H9 (cell line): ENCODE results near the gene HIPK4. TPM values are rescaled to one million over a fixed set of nuclear protein-coding genes. Genes with fewer than 3 reads are reported as not detected.
A peak's percentile ranks its signal among the peaks of the same experiment; 100 is the strongest.

Experiments used
- DNase-seq: peaks from one replicate; pipeline ENCODE4 v3.0.0-alpha.2; 2017
- H2AFZ ChIP-seq: one replicate; pipeline ENCODE4 v1.6.1; 2013; ENCODE audit warnings: mild to moderate bottlenecking, low read length, control low read depth, moderate library complexity
- H2AK5ac ChIP-seq: 2 replicates; pipeline ENCODE4 v1.6.1; 2013; ENCODE audit warnings: low read length, control low read depth, mixed read lengths; ENCODE audit not compliant: insufficient read length
- H2BK120ac ChIP-seq: one replicate; pipeline ENCODE4 v1.6.1; 2013; ENCODE audit warnings: low read depth, mild to moderate bottlenecking, low read length, control low read depth, inconsistent platforms; ENCODE audit not compliant: poor library complexity, severe bottlenecking
- H2BK12ac ChIP-seq: 2 replicates; pipeline ENCODE4 v1.6.1; 2013; ENCODE audit warnings: low read length, control low read depth, mixed read lengths, low read depth; ENCODE audit not compliant: insufficient read length
- H2BK15ac ChIP-seq: 2 replicates; pipeline ENCODE4 v1.6.1; 2013; ENCODE audit warnings: low read depth, low read length, control low read depth
- H2BK20ac ChIP-seq: one replicate; pipeline ENCODE4 v1.6.1; 2013; ENCODE audit warnings: low read depth, mild to moderate bottlenecking, low read length, control low read depth, inconsistent platforms; ENCODE audit not compliant: poor library complexity, severe bottlenecking
- H2BK5ac ChIP-seq: 2 replicates; pipeline ENCODE4 v1.6.1; 2013; ENCODE audit warnings: low read length, control low read depth, mixed read lengths; ENCODE audit not compliant: insufficient read length
- H3K14ac ChIP-seq: 2 replicates; pipeline ENCODE4 v1.6.1; 2013; ENCODE audit warnings: low read length, control low read depth; ENCODE audit not compliant: insufficient read depth
- H3K18ac ChIP-seq: 2 replicates; pipeline ENCODE4 v1.6.1; 2013; ENCODE audit warnings: low read depth, mild to moderate bottlenecking, mixed read lengths, low read length, control low read depth; ENCODE audit not compliant: insufficient read length
- H3K23ac ChIP-seq: 2 replicates; pipeline ENCODE4 v1.6.1; 2013; ENCODE audit warnings: low read length, control low read depth, mixed read lengths, low read depth; ENCODE audit not compliant: insufficient read length
- H3K23me2 ChIP-seq: 2 replicates; pipeline ENCODE4 v1.6.1; 2013; ENCODE audit warnings: low read depth, mild to moderate bottlenecking, mixed read lengths, low read length, control low read depth; ENCODE audit not compliant: insufficient read length, poor library complexity, severe bottlenecking
- H3K27ac ChIP-seq: 2 replicates; pipeline ENCODE4 v1.5.1; 2013; ENCODE audit warnings: low read length, control low read depth, mixed read lengths, low read depth; ENCODE audit not compliant: insufficient read length
- H3K27me3 ChIP-seq: 2 replicates; pipeline ENCODE4 v1.6.1; 2013; ENCODE audit warnings: low read length, control low read depth, inconsistent platforms; ENCODE audit not compliant: insufficient read depth
- H3K4ac ChIP-seq: 2 replicates; pipeline ENCODE4 v1.6.1; 2013; ENCODE audit warnings: low read depth, mild to moderate bottlenecking, control low read depth, inconsistent platforms, low read length, moderate library complexity
- H3K4me1 ChIP-seq: 2 replicates; pipeline ENCODE4 v1.6.1; 2013; ENCODE audit warnings: low read length, control low read depth, inconsistent platforms; ENCODE audit not compliant: insufficient read depth
- H3K4me2 ChIP-seq: 2 replicates; pipeline ENCODE4 v1.6.1; 2013; ENCODE audit warnings: low read length, control low read depth, mixed read lengths; ENCODE audit not compliant: insufficient read length, insufficient read depth
- H3K56ac ChIP-seq: 2 replicates; pipeline ENCODE4 v1.6.1; 2013; ENCODE audit warnings: low read depth, mild to moderate bottlenecking, mixed read lengths, low read length, control low read depth; ENCODE audit not compliant: insufficient read length
- H3K79me1 ChIP-seq: 2 replicates; pipeline ENCODE4 v1.6.1; 2013; ENCODE audit warnings: low read depth, mild to moderate bottlenecking, moderate library complexity, low read length, control low read depth, inconsistent platforms; ENCODE audit not compliant: insufficient read depth, poor library complexity, severe bottlenecking
- H3K79me2 ChIP-seq: 2 replicates; pipeline ENCODE4 v1.6.1; 2013; ENCODE audit warnings: low read length, control low read depth, inconsistent platforms; ENCODE audit not compliant: insufficient read depth
- H3K9ac ChIP-seq: 2 replicates; pipeline ENCODE4 v1.6.1; 2013; ENCODE audit warnings: low read length, control low read depth, mixed read lengths; ENCODE audit not compliant: insufficient read length; ENCODE audit errors: extremely low read depth
- H3K9me3 ChIP-seq: one replicate; pipeline ENCODE4 v1.6.1; 2013; ENCODE audit warnings: low read depth, low read length, inconsistent platforms; ENCODE audit not compliant: control insufficient read depth
- H3T11ph ChIP-seq: one replicate; pipeline ENCODE4 v1.6.1; 2013; ENCODE audit warnings: mild to moderate bottlenecking, low read length, control low read depth, inconsistent platforms
- H4K20me1 ChIP-seq: one replicate; pipeline ENCODE4 v1.6.1; 2013; ENCODE audit not compliant: control insufficient read depth, insufficient read length, insufficient read depth
- H4K5ac ChIP-seq: 2 replicates; pipeline ENCODE4 v1.6.1; 2013; ENCODE audit warnings: low read depth, mild to moderate bottlenecking, mixed read lengths, low read length, control low read depth; ENCODE audit not compliant: insufficient read length
- H4K8ac ChIP-seq: replicated peaks from 2 replicates; pipeline ENCODE4 v1.6.1; 2013; ENCODE audit warnings: low read length, control low read depth, mixed read lengths, low read depth; ENCODE audit not compliant: insufficient read length
- H4K91ac ChIP-seq: 2 replicates; pipeline ENCODE4 v1.6.1; 2013; ENCODE audit warnings: low read depth, mild to moderate bottlenecking, moderate library complexity, mixed read lengths, low read length, control low read depth; ENCODE audit not compliant: insufficient read length
- H3K27ac Mint-ChIP-seq, 3 experiments: 2 replicates in 2 of 3; 3 replicates in 1 of 3; pipeline ENCODE4 v1.8.0; 2020 to 2021; ENCODE audit warnings: mixed read lengths in 3 of 3, mild to moderate bottlenecking in 1 of 3, moderate library complexity in 1 of 3
- H3K27me3 Mint-ChIP-seq: 2 replicates; pipeline ENCODE4 v1.8.0; 2021; ENCODE audit warnings: low read depth, mild to moderate bottlenecking, moderate library complexity, mixed read lengths
- H3K36me3 Mint-ChIP-seq, 3 experiments: 2 replicates in 2 of 3; 3 replicates in 1 of 3; pipeline ENCODE4 v1.8.0; 2020 to 2021; ENCODE audit warnings: low read depth in 3 of 3, mixed read lengths in 3 of 3; ENCODE audit not compliant: insufficient read depth in 1 of 3
- H3K4me1 Mint-ChIP-seq, 2 experiments: 2 replicates each; pipeline ENCODE4 v1.8.0; 2020; ENCODE audit warnings: mixed read lengths in 2 of 2
- H3K4me3 Mint-ChIP-seq, 2 experiments: 2 replicates in 1 of 2; 3 replicates in 1 of 2; pipeline ENCODE4 v1.8.0; 2020 to 2021; ENCODE audit warnings: mild to moderate bottlenecking in 2 of 2, mixed read lengths in 2 of 2, moderate library complexity in 1 of 2
- H3K9me3 Mint-ChIP-seq, 2 experiments: 2 replicates in 1 of 2; 3 replicates in 1 of 2; pipeline ENCODE4 v1.8.0; 2020; ENCODE audit warnings: mild to moderate bottlenecking in 2 of 2, mixed read lengths in 2 of 2, moderate library complexity in 1 of 2
- WGBS: extraction: QIAGEN DNeasy Blood & Tissue Kit; methylation state at CpG from one replicate; pipeline ENCODE4 v1.1.7; 2013; ENCODE audit warnings: missing lambda C conversion rate, low lambda C conversion rate, mixed read lengths; ENCODE audit not compliant: insufficient read length; ENCODE audit errors: extremely low coverage; 5-methylcytosine and 5-hydroxymethylcytosine counted together
- total RNA-seq: library from RNA; stranded (reverse); gene quantifications from 2 replicates; pipeline ENCODE4 v1.2.1, GENCODE V29; 2021
- TF ChIP-seq, protein P1 (sequence below): fragments of 200-600 bp; sonication (generic); conservative IDR thresholded peaks from 3 replicates; pipeline ENCODE4 v1.8.0; 2021; ENCODE audit warnings: antibody characterized with exemption, mild to moderate bottlenecking

Gene HIPK4
- total RNA-seq, 1 experiment from 2014 or later = 0.15 TPM

DNA sequence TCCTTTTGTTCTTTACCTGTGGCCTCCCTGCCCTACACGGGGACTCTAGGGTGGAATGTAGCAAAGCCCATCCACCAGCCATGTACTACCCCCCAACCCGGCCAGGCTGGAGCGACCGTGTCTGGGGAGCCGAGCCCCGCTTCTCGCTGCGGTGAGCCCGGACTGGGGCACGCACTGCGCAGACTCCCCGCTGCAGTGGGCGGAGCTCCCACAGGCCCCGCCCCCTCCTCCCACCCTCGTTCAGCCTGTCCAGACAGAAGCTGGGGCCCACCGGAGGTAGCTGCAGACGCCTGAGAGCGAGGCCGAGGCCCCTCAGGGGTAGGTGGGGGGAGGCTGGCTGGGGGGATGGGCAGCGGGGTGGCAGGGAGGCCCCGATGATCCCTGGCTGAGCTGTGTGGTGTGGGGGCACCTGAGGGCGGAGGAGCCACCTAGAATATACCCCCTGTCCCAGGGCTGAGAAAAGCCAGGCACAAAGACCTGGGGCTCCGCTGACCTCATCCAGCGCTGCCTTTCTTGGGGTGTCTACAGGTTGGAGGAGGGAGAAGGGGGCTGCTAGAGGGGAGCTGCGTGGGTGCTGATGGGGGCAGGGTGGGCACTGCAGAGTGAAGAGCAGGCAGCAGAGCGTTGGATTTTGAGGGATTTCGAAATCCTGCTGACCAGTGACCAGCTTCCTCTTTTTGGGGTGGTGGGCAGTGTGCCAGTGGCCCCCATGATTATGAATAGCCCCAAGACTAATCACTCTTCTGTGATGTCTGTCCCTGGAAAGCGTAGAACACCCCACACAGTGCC is 24.2 kb downstream of the HIPK4 start:
- H4K8ac ChIP-seq = no peak overlapping the region
- WGBS = no CpG with 5 or more reads among the region's 28 CpGs
- Mint-ChIP-seq H3K27me3 (no peaks in the 10 kb centered on the region; the same call in 1 of the 2 replicates), H3K4me1 (peaks cover 18 to 27% of the 10 kb centered on the region in 2 experiments), H3K36me3 (peaks cover 12 to 34% (median 29%) of the 10 kb centered on the region in 3 experiments), H3K27ac (peak overlapping the region; percentile 25 to 74 (median 44); a peak in 4 of 7 replicates), H3K4me3 (peak overlapping the region; percentile 70 to 87), H3K9me3 (no peaks in the 10 kb centered on the region)
- H3K4me1 ChIP-seq = no peaks in the 10 kb centered on the region
- no peak overlapping the region for H2BK120ac ChIP-seq
- H3K4ac ChIP-seq = no peak overlapping the region
- no peaks in the 10 kb centered on the region for H3K79me1 ChIP-seq
- H2BK5ac ChIP-seq = no peak overlapping the region
- no peak overlapping the region for H3K27ac ChIP-seq
- H3K18ac ChIP-seq = no peak overlapping the region
- peak overlapping the region; percentile 71 for H3K4me2 ChIP-seq
- H3K14ac ChIP-seq = no peak overlapping the region; the same call in 1 of the 2 replicates
- no peak overlapping the region for H2AFZ ChIP-seq
- no peaks in the 10 kb centered on the region for H3K79me2 ChIP-seq
- no peak overlapping the region for H2BK15ac ChIP-seq
- peak overlapping the region; percentile 55 for H3K9ac ChIP-seq
- peaks cover 7% of the 10 kb centered on the region for H3K23me2 ChIP-seq
- H4K20me1 ChIP-seq = no peaks in the 10 kb centered on the region
- no peak overlapping the region for H4K91ac ChIP-seq
- H3T11ph ChIP-seq = no peak overlapping the region
- H2BK20ac ChIP-seq = no peak overlapping the region
- no peak overlapping the region for H3K23ac ChIP-seq
- H3K27me3 ChIP-seq = no peaks in the 10 kb centered on the region
- DNase-seq = peak; percentile 93
- H4K5ac ChIP-seq = no peak overlapping the region
- H3K56ac ChIP-seq = no peak overlapping the region
- no peaks in the 10 kb centered on the region for H3K9me3 ChIP-seq
- TF ChIP-seq, protein P1, sequence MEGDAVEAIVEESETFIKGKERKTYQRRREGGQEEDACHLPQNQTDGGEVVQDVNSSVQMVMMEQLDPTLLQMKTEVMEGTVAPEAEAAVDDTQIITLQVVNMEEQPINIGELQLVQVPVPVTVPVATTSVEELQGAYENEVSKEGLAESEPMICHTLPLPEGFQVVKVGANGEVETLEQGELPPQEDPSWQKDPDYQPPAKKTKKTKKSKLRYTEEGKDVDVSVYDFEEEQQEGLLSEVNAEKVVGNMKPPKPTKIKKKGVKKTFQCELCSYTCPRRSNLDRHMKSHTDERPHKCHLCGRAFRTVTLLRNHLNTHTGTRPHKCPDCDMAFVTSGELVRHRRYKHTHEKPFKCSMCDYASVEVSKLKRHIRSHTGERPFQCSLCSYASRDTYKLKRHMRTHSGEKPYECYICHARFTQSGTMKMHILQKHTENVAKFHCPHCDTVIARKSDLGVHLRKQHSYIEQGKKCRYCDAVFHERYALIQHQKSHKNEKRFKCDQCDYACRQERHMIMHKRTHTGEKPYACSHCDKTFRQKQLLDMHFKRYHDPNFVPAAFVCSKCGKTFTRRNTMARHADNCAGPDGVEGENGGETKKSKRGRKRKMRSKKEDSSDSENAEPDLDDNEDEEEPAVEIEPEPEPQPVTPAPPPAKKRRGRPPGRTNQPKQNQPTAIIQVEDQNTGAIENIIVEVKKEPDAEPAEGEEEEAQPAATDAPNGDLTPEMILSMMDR = no peak
- H2AK5ac ChIP-seq = no peak overlapping the region
- no peak overlapping the region for H2BK12ac ChIP-seq
